IMR-90 (cell line): ENCODE data around the gene ARHGEF4. TPM values are rescaled to one million over a fixed set of nuclear protein-coding genes. Genes with fewer than 3 reads are reported as not detected.

Experiments used
- ATAC-seq: fragments of 200-7000 bp; cut with Tn5 transposase; 2 replicates; pipeline ENCODE4 v1.9.1; 2020; ENCODE audit warnings: low read depth, mild to moderate bottlenecking, moderate library complexity
- BruUV-seq: library from RNA; stranded (reverse); fragments of 400-500 nt; replicated peaks from 2 replicates; lab custom pipeline; 2021; lab: Mats Ljungman, UMichigan
- CTCF ChIA-PET: fragments of 300-600 bp; formaldehyde crosslinking; extraction: SDS; loops from one replicate; lab custom pipeline; 2021; ENCODE audit warnings: antibody characterized with exemption; lab: Yijun Ruan, JAX
- POLR2A ChIA-PET: fragments of 300-600 bp; sonication (Branson Sonifier 250); formaldehyde crosslinking; loops from one replicate; lab custom pipeline; 2022; ENCODE audit warnings: antibody characterized with exemption; ENCODE audit not compliant: unreplicated experiment; lab: Charles Lee
- DNase-seq: peaks from one replicate; pipeline ENCODE4 v3.0.0; 2013
- H2AFZ ChIP-seq: replicated peaks from 2 replicates; pipeline ENCODE3; 2013; ENCODE audit warnings: low read length, mild to moderate bottlenecking; ENCODE audit not compliant: poor library complexity
- H2AK5ac ChIP-seq: 2 replicates; pipeline ENCODE4 v1.6.1; 2013; ENCODE audit warnings: low read depth, low read length, inconsistent platforms
- H2AK9ac ChIP-seq: replicated peaks from 2 replicates; pipeline ENCODE3; 2013; ENCODE audit warnings: mild to moderate bottlenecking, low read depth, low read length, moderate library complexity; ENCODE audit not compliant: poor library complexity
- H2BK120ac ChIP-seq: 2 replicates; pipeline ENCODE4 v1.6.1; 2013; ENCODE audit warnings: low read depth, low read length, inconsistent platforms
- H2BK15ac ChIP-seq: 3 replicates; pipeline ENCODE4 v1.6.1; 2013; ENCODE audit warnings: low read depth, low read length, inconsistent platforms
- H2BK20ac ChIP-seq: 2 replicates; pipeline ENCODE4 v1.6.1; 2013; ENCODE audit warnings: low read depth, mild to moderate bottlenecking, inconsistent platforms, low read length, moderate library complexity
- H2BK5ac ChIP-seq: 2 replicates; pipeline ENCODE4 v1.6.1; 2013; ENCODE audit warnings: mild to moderate bottlenecking, low read depth, low read length, inconsistent platforms; ENCODE audit not compliant: poor library complexity, severe bottlenecking
- H3K14ac ChIP-seq: replicated peaks from 2 replicates; pipeline ENCODE4 v1.6.1; 2013; ENCODE audit warnings: low read depth, low read length, inconsistent platforms
- H3K18ac ChIP-seq: 2 replicates; pipeline ENCODE4 v1.6.1; 2013; ENCODE audit warnings: low read depth, low read length, control low read depth
- H3K23ac ChIP-seq: 2 replicates; pipeline ENCODE4 v1.6.1; 2013; ENCODE audit warnings: low read depth, low read length, inconsistent platforms
- H3K27ac ChIP-seq: 2 replicates; pipeline ENCODE4 v1.5.1; 2013; ENCODE audit warnings: mild to moderate bottlenecking, control low read depth, low read length; ENCODE audit not compliant: insufficient read depth
- H3K27me3 ChIP-seq: 2 replicates; pipeline ENCODE4 v1.6.1; 2013; ENCODE audit warnings: low read length; ENCODE audit not compliant: control insufficient read depth, insufficient read depth
- H3K36me3 ChIP-seq: 2 replicates; pipeline ENCODE4 v1.6.1; 2013; ENCODE audit warnings: low read length, mixed read lengths; ENCODE audit not compliant: control insufficient read depth, insufficient read depth
- H3K4ac ChIP-seq: 2 replicates; pipeline ENCODE4 v1.6.1; 2013; ENCODE audit warnings: low read depth, low read length, inconsistent platforms
- H3K4me1 ChIP-seq: 2 replicates; pipeline ENCODE4 v1.6.1; 2013; ENCODE audit warnings: low read length, mixed read lengths; ENCODE audit not compliant: control insufficient read depth, insufficient read depth
- H3K4me2 ChIP-seq: 2 replicates; pipeline ENCODE4 v1.6.1; 2013; ENCODE audit warnings: low read depth, mild to moderate bottlenecking, control low read depth, low read length, moderate library complexity
- H3K4me3 ChIP-seq: 2 replicates; pipeline ENCODE4 v1.5.1; 2013; ENCODE audit warnings: low read depth, mild to moderate bottlenecking, control low read depth, low read length, moderate library complexity; ENCODE audit not compliant: insufficient read depth
- H3K56ac ChIP-seq: 2 replicates; pipeline ENCODE4 v1.6.1; 2013; ENCODE audit warnings: low read length, inconsistent platforms; ENCODE audit not compliant: insufficient read depth; ENCODE audit errors: extremely low read depth
- H3K79me1 ChIP-seq, 2 experiments: 2 replicates each; pipeline ENCODE4 v1.6.1; 2013; ENCODE audit warnings: low read length in 2 of 2, inconsistent platforms in 1 of 2, low read depth in 1 of 2
- H3K9ac ChIP-seq: 2 replicates; pipeline ENCODE4 v1.6.1; 2013; ENCODE audit warnings: low read depth, low read length, control low read depth
- H3K9me1 ChIP-seq: 2 replicates; pipeline ENCODE4 v1.6.1; 2013; ENCODE audit warnings: low read length, inconsistent platforms; ENCODE audit not compliant: insufficient read depth
- H3K9me3 ChIP-seq: 2 replicates; pipeline ENCODE4 v1.6.1; 2013; ENCODE audit warnings: low read length; ENCODE audit not compliant: control insufficient read depth, insufficient read depth
- H4K20me1 ChIP-seq: 2 replicates; pipeline ENCODE4 v1.6.1; 2013; ENCODE audit warnings: low read length, inconsistent platforms; ENCODE audit not compliant: insufficient read depth
- H4K5ac ChIP-seq: 2 replicates; pipeline ENCODE4 v1.6.1; 2013; ENCODE audit warnings: mild to moderate bottlenecking, low read depth, low read length, control low read depth
- H4K8ac ChIP-seq, 2 experiments: 2 replicates each; pipeline ENCODE4 v1.6.1; 2013; ENCODE audit warnings: low read depth in 2 of 2, low read length in 2 of 2, control low read depth in 1 of 2, inconsistent platforms in 1 of 2
- H4K91ac ChIP-seq: 2 replicates; pipeline ENCODE4 v1.6.1; 2013; ENCODE audit warnings: low read depth, low read length, inconsistent platforms; ENCODE audit not compliant: insufficient read depth
- BHLHE40 ChIP-seq: fragments of 150-350 bp; IDR thresholded peaks from 2 replicates; pipeline ENCODE4 v1.6.1; 2016; ENCODE audit warnings: mild to moderate bottlenecking, low read depth, low read length
- CEBPB ChIP-seq: IDR thresholded peaks from 2 replicates; pipeline ENCODE4 v1.6.1; 2012; ENCODE audit warnings: low read depth, low read length, improper control_type of control experiment
- MXI1 ChIP-seq: IDR thresholded peaks from 2 replicates; pipeline ENCODE4 v1.6.1; 2012; ENCODE audit warnings: low read depth, mild to moderate bottlenecking, low read length, moderate library complexity, borderline replicate concordance
- NFE2L2 ChIP-seq: fragments of 150-350 bp; IDR thresholded peaks from 2 replicates; pipeline ENCODE4 v1.6.1; 2016; ENCODE audit warnings: low read depth, mild to moderate bottlenecking, low read length
- POLR2A ChIP-seq: IDR thresholded peaks from 2 replicates; pipeline ENCODE4 v1.6.1; 2012; ENCODE audit warnings: mild to moderate bottlenecking, low read depth, low read length
- RAD21 ChIP-seq: IDR thresholded peaks from 2 replicates; pipeline ENCODE4 v1.6.1; 2012; ENCODE audit warnings: low read length, improper control_type of control experiment
- RCOR1 ChIP-seq: IDR thresholded peaks from 2 replicates; pipeline ENCODE4 v1.6.1; 2012; ENCODE audit warnings: mild to moderate bottlenecking, low read length, improper control_type of control experiment; ENCODE audit not compliant: insufficient replicate concordance
- RFX5 ChIP-seq: IDR thresholded peaks from 2 replicates; pipeline ENCODE4 v1.8.0; 2012; ENCODE audit warnings: low read depth, mild to moderate bottlenecking, low read length, moderate library complexity
- SMC3 ChIP-seq: fragments of 150-350 bp; IDR thresholded peaks from 2 replicates; pipeline ENCODE4 v1.6.1; 2016; ENCODE audit warnings: low read depth, mild to moderate bottlenecking, antibody characterized with exemption, low read length, moderate library complexity
- WGBS, 2 experiments: methylation state at CpG; one replicate each; pipeline versions ENCODE4 v1.1.5 to v1.1.7; 2013; ENCODE audit warnings: missing lambda C conversion rate in 2 of 2; ENCODE audit not compliant: insufficient read length in 1 of 2; ENCODE audit errors: extremely low coverage in 2 of 2; 5-methylcytosine and 5-hydroxymethylcytosine counted together
- dilution Hi-C: fragments of 300-500 bp; cut with HindIII; formaldehyde crosslinking; loops from one replicate; pipeline ENCODE4 v1.14.3; 2018; ENCODE audit warnings: low sequenced_read_pairs; ENCODE audit not compliant: unreplicated experiment
- in situ Hi-C: fragments of 300-500 bp; cut with MboI; formaldehyde crosslinking; loops from 3 replicates; pipeline ENCODE4 v1.14.3; 2019; ENCODE audit warnings: low sequenced_read_pairs, inconsistent platforms, mixed read lengths
- intact Hi-C: fragments of 100-400 bp; cut with micrococcal nuclease; formaldehyde crosslinking; loops from 2 replicates; pipeline ENCODE4 v1.10.0; 2022
- polyA plus RNA-seq, 3 experiments: library from polyadenylated mRNA; depleted of rRNA; stranded (reverse); fragments of >200 nt; gene quantifications; 2 replicates each; pipeline ENCODE4 v1.2.3, GENCODE V29; 2012; ENCODE audit warnings: low replicate concordance in 1 of 3
- total RNA-seq: library from RNA; depleted of rRNA; stranded (reverse); fragments of >200 nt; gene quantifications from 2 replicates; pipeline ENCODE4 v1.2.3, GENCODE V29; 2012
- TF ChIP-seq, protein P1 (sequence below): fragments of 150-350 bp; IDR thresholded peaks from 2 replicates; pipeline ENCODE4 v1.6.1; 2017; ENCODE audit warnings: mild to moderate bottlenecking, antibody characterized with exemption, low read length, low read depth

Gene ARHGEF4
- total and polyA plus RNA-seq, 2 of the 4 experiments (the other 2 are of a cell fraction), result 2.7 to 5.0 TPM

GRCh38 chr2:130966149-130966774 is 129.5 kb downstream of the ARHGEF4 start:
- peaks cover 40% of the 10 kb centered on the region for H3K27me3 ChIP-seq
- H3K9me1 ChIP-seq, result no peaks in the 10 kb centered on the region
- no peak overlapping the region for H3K4me2 ChIP-seq
- H4K5ac ChIP-seq, result no peak overlapping the region
- no peak overlapping the region for H2BK5ac ChIP-seq
- no peak overlapping the region for H2AK5ac ChIP-seq
- no peak overlapping the region for H3K4me3 ChIP-seq
- H2BK15ac ChIP-seq, result no peak overlapping the region
- H4K91ac ChIP-seq, result no peak overlapping the region
- H3K18ac ChIP-seq, result no peak overlapping the region
- no peak overlapping the region for H3K27ac ChIP-seq
- H3K9ac ChIP-seq, result no peak overlapping the region
- no peaks in the 10 kb centered on the region for H3K36me3 ChIP-seq
- dilution Hi-C loops (no loop called here), intact Hi-C loops (no loop called here), in situ Hi-C loops (no loop called here)
- no peak for TF ChIP-seq RAD21
- TF ChIP-seq BHLHE40, result no peak
- no peak for TF ChIP-seq CEBPB
- no peak for TF ChIP-seq POLR2A
- no peak for TF ChIP-seq SMC3
- no peak for TF ChIP-seq NFE2L2
- no peak for TF ChIP-seq MXI1
- TF ChIP-seq, protein P1, sequence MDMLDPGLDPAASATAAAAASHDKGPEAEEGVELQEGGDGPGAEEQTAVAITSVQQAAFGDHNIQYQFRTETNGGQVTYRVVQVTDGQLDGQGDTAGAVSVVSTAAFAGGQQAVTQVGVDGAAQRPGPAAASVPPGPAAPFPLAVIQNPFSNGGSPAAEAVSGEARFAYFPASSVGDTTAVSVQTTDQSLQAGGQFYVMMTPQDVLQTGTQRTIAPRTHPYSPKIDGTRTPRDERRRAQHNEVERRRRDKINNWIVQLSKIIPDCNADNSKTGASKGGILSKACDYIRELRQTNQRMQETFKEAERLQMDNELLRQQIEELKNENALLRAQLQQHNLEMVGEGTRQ, result no peak
- no peak for TF ChIP-seq RCOR1
- TF ChIP-seq RFX5, result no peak
- no peaks in the 10 kb centered on the region for H3K4me1 ChIP-seq
- no peak overlapping the region for H3K14ac ChIP-seq
- no peaks in the 10 kb centered on the region for H3K79me1 ChIP-seq
- no peak overlapping the region for H3K4ac ChIP-seq
- no peak for DNase-seq
- H3K56ac ChIP-seq, result no peak overlapping the region
- ChIA-PET CTCF (no interaction called here), POLR2A (no interaction called here)
- H2AFZ ChIP-seq, result no peak overlapping the region
- no peak overlapping the region for H2BK20ac ChIP-seq
- WGBS, 2 experiments, result 49% methylated on average over 9 of the region's 15 CpGs; no CpG with 5 or more reads in 1 of the 2 experiments
- H2AK9ac ChIP-seq, result no peak overlapping the region
- no peak overlapping the region for H3K23ac ChIP-seq
- H4K20me1 ChIP-seq, result no peaks in the 10 kb centered on the region
- H2BK120ac ChIP-seq, result no peak overlapping the region
- H4K8ac ChIP-seq, result no peak overlapping the region
- H3K9me3 ChIP-seq, result no peaks in the 10 kb centered on the region
- BruUV-seq, result no TSS peak
- ATAC-seq, result no peak
